Sigmoid colon (tissue), 7 donors: ENCODE results near the gene NTRK1. TPM values are rescaled to one million over a fixed set of nuclear protein-coding genes. Genes with fewer than 3 reads are reported as not detected.

Source experiments
- DNase-seq: peaks from one replicate; pipeline ENCODE4 v3.0.0-alpha.2; 2019
- H3K27ac ChIP-seq, 4 donors: fragments of 200-600 bp; sonication (generic); one replicate each; pipeline ENCODE4 v1.5.1; 2016 to 2019; ENCODE audit warnings: mild to moderate bottlenecking in 1 of 4
- H3K27me3 ChIP-seq, 3 donors: fragments of 200-600 bp; sonication (generic); one replicate each; pipeline ENCODE4 v1.5.1; 2019; ENCODE audit warnings: mild to moderate bottlenecking in 1 of 3
- H3K36me3 ChIP-seq, 4 donors: fragments of 200-600 bp; sonication (generic); one replicate each; pipeline ENCODE4 v1.5.1; 2016 to 2019
- H3K4me1 ChIP-seq, 4 donors: fragments of 200-600 bp; sonication (generic); one replicate each; pipeline ENCODE4 v1.5.1; 2017 to 2019
- H3K4me3 ChIP-seq, 4 donors: fragments of 200-600 bp; sonication (generic); one replicate each; pipeline ENCODE4 v1.5.1; 2017 to 2019; ENCODE audit warnings: mild to moderate bottlenecking in 2 of 4, moderate library complexity in 1 of 4
- H3K9me3 ChIP-seq, 4 donors: fragments of 200-600 bp in 3 of 4; sonication (generic) in 3 of 4; one replicate each; pipeline versions ENCODE4 v1.5.1 to v1.6.1; 2013 to 2019
- EP300 ChIP-seq, 4 donors: sonication (generic); formaldehyde crosslinking; IDR thresholded peaks; one replicate each; pipeline ENCODE4 v1.6.1; 2017; ENCODE audit warnings: antibody characterized with exemption in 4 of 4
- POLR2A ChIP-seq, 2 donors: fragments of 450-650 bp; IDR thresholded peaks; one replicate each; pipeline ENCODE4 v1.6.1; 2016; ENCODE audit warnings: antibody characterized with exemption in 2 of 2, mild to moderate bottlenecking in 2 of 2, moderate library complexity in 2 of 2
- POLR2AphosphoS5 ChIP-seq, 4 donors: sonication (generic); formaldehyde crosslinking; IDR thresholded peaks; one replicate each; pipeline ENCODE4 v1.6.1; 2017; ENCODE audit warnings: antibody characterized with exemption in 4 of 4
- WGBS, 2 donors: extraction: QIAGEN DNeasy Blood & Tissue Kit; methylation state at CpG; one replicate each; pipeline ENCODE4 v1.1.7; 2013; 5-methylcytosine and 5-hydroxymethylcytosine counted together
- intact Hi-C: fragments of 100-400 bp; cut with DNase I; formaldehyde crosslinking; loops from one replicate; pipeline ENCODE4 v1.15.1; 2023
- polyA plus RNA-seq, 3 donors: library from polyadenylated mRNA; stranded (reverse); fragments of 200-250 nt; gene quantifications; one replicate each; pipeline ENCODE4 v1.2.3, GENCODE V29; 2013
- total RNA-seq, 4 donors: library from RNA; depleted of rRNA; stranded (reverse); fragments of >200 nt; gene quantifications; one replicate each; pipeline ENCODE4 v1.1.0, GENCODE V29; 2016
- TF ChIP-seq, protein P1 (sequence below), 4 experiments: fragments of 450-650 bp in 3 of 4; fragments of 200-600 bp in 1 of 4; IDR thresholded peaks; one replicate each; pipeline ENCODE4 v1.5.1; 2016 to 2019; ENCODE audit warnings: antibody characterized with exemption in 4 of 4, mild to moderate bottlenecking in 3 of 4, moderate library complexity in 2 of 4
- donor health status: healthy with polysubstance abuse.
- donor health status: Bipolar disorder and iron deficiency.
- donor health status: healthy.

Gene NTRK1
- total and polyA plus RNA-seq, 7 donors, result 0.42 to 4.9 (median 2.0) TPM; not detected in 1

DNA sequence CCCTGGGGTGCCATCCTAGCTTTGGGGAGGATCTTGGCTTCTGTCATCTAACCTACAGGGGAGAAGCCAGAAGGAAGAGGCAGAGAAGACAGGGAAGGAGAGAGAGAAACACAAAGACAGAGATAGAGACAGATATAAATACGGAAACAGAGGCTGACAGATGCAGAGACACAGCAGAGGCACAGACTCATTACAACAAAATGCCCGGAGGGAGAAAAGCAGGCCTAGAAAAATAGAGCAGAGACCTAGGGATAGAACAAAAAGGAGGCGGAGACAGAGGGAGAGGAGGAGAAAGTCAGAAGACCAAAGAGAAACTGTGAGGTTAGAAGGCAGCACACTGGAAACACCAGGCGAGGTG is 34.8 kb downstream of the NTRK1 start:
- TF ChIP-seq, protein P1, sequence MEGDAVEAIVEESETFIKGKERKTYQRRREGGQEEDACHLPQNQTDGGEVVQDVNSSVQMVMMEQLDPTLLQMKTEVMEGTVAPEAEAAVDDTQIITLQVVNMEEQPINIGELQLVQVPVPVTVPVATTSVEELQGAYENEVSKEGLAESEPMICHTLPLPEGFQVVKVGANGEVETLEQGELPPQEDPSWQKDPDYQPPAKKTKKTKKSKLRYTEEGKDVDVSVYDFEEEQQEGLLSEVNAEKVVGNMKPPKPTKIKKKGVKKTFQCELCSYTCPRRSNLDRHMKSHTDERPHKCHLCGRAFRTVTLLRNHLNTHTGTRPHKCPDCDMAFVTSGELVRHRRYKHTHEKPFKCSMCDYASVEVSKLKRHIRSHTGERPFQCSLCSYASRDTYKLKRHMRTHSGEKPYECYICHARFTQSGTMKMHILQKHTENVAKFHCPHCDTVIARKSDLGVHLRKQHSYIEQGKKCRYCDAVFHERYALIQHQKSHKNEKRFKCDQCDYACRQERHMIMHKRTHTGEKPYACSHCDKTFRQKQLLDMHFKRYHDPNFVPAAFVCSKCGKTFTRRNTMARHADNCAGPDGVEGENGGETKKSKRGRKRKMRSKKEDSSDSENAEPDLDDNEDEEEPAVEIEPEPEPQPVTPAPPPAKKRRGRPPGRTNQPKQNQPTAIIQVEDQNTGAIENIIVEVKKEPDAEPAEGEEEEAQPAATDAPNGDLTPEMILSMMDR (IDR thresholded peaks at IDR 0.05), result no peak
- TF ChIP-seq POLR2A (IDR thresholded peaks at IDR 0.05) (no peak), POLR2AphosphoS5 (IDR thresholded peaks at IDR 0.05) (no peak), EP300 (IDR thresholded peaks at IDR 0.05) (no peak)
- DNase-seq, result no peak
- 79 to 82% methylated on average over 4 of the region's 4 CpGs for WGBS, 2 donors
- intact Hi-C loops, result loop anchor here (10.0 kb wide), 1 partner anchor 191 kb away; the partner anchor contains the start of gene CRABP2
- H3K4me1 ChIP-seq, result peaks cover 0 to 38% (median 15%) of the 10 kb centered on the region in 4 donors
- H3K4me3 ChIP-seq, result peak overlapping the region in 1 of 4 donors; percentile 1
- peak overlapping the region; percentile 72 to 83 (median 77) for H3K27ac ChIP-seq
- no peaks in the 10 kb centered on the region for H3K36me3 ChIP-seq
- H3K27me3 ChIP-seq, result peaks cover 18 to 41% (median 22%) of the 10 kb centered on the region in 3 donors
- no peaks in the 10 kb centered on the region for H3K9me3 ChIP-seq

DNA sequence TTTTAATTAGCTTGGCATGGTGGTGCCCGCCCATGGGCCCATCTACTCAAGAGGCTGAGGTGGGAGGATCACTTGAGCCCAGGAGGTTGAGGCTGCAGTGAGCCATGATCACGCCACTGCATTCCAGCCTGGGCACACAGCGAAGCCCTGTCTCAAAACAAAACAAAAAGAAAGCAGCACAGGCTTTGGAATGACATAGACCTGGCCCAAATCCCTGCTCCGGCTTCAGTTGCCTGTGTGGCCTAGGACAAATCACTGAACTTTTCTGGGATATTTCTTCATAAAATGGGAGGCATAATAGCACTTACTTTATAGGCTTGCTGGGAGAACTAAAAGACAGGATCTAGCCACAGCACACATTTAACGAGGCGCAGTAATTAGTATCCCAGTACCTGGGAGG is 35.3 kb downstream of the NTRK1 start:
- intact Hi-C loops, result loop anchor here (10.0 kb wide), 1 partner anchor 191 kb away; the partner anchor contains the start of gene CRABP2
- no peak for DNase-seq
- Histone ChIP-seq H3K27ac (peak overlapping the region; percentile 8 to 83 (median 75)), H3K27me3 (peaks cover 18 to 41% (median 22%) of the 10 kb centered on the region in 3 donors), H3K9me3 (no peaks in the 10 kb centered on the region), H3K36me3 (no peaks in the 10 kb centered on the region), H3K4me1 (peaks cover 0 to 38% (median 15%) of the 10 kb centered on the region in 4 donors), H3K4me3 (peak overlapping the region in 1 of 4 donors; percentile 1)
- TF ChIP-seq, protein P1 (IDR thresholded peaks at IDR 0.05), result no peak
- no peak for TF ChIP-seq EP300 (IDR thresholded peaks at IDR 0.05)
- WGBS, 2 donors, result 89 to 92% methylated on average over 6 of the region's 6 CpGs

DNA sequence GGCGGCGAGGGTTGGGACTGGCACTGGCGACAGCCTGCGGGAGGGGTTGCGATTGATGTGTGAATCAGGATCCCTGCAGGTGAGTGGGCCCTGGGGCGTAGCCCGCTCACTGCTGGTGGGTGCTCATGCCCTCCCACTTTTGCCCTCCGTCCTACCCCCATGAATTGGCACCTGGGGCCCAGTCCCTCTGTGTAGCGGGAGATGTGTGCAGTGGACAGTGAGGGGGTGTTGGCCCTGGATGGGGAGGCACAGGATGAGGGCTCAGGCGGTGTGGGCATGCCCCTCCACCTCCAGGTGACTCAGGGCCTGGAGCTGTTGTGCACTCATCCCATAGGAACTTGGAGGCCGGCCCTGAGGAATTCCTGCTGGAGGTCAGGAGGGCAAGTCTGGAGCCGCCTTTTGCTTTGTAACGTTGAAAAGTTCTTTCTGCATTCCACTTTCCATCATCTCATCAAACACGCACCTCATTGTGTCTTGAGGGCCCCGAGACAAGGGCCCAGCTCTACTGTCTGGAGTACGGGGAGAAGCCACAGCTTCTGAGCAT is 35.9 kb downstream of the NTRK1 start:
- Histone ChIP-seq H3K27ac (peak overlapping the region; percentile 8 to 78 (median 68)), H3K4me3 (no peak overlapping the region), H3K4me1 (peaks cover 0 to 38% (median 15%) of the 10 kb centered on the region in 4 donors), H3K27me3 (peaks cover 18 to 41% (median 22%) of the 10 kb centered on the region in 3 donors), H3K36me3 (no peaks in the 10 kb centered on the region), H3K9me3 (no peaks in the 10 kb centered on the region)
- TF ChIP-seq POLR2A (IDR thresholded peaks at IDR 0.05) (no peak), EP300 (IDR thresholded peaks at IDR 0.05) (no peak), POLR2AphosphoS5 (IDR thresholded peaks at IDR 0.05) (peak in 1 of 4 donors; percentile 34)
- TF ChIP-seq, protein P1 (IDR thresholded peaks at IDR 0.05), result no peak
- no peak for DNase-seq
- WGBS, 2 donors, result 87% methylated on average over 16 of the region's 16 CpGs
- intact Hi-C loops, result loop anchor here (10.0 kb wide), 1 partner anchor 192 kb away; the partner anchor contains the start of gene CRABP2

DNA sequence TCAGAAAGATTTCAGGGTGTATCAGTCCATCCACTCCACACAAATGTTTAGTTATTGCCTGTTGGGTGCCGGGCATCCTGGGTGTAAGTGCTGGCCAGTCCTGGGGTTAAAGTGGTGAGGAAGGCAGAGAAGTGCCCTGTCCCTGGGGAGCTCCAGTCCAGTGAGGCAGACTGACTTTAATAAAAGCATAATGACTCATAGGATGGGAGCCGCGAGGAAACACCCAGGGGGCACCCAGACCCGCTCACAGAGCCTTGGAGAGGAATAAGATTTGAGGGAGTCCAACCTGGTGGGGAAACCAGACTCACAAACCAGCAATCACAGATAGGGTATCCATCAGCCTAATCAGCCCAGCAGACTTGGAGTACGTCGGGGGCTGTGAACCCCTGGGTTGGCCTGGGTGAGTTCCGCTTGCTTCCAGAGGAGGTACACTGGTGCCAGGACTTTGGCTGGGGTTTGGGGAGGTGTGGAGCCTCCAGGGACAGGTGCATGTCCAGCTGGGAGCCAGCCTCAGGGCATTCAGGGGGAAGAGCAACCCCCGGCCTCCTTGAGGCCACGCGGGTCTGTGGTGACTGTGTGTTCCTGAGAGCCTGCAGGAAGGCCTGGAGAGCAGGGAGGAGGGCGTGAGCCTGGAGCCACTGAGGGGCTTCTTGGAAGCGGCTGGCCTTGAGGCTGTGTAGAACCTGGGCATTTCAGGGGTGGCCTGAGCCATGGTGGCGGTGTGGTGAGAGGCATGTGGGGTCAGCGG is 36.6 kb downstream of the NTRK1 start:
- Histone ChIP-seq H3K27ac (peak overlapping the region; percentile 30 to 78 (median 68)), H3K9me3 (no peaks in the 10 kb centered on the region), H3K27me3 (peaks cover 18 to 41% (median 22%) of the 10 kb centered on the region in 3 donors), H3K4me3 (no peak overlapping the region), H3K4me1 (peaks cover 0 to 38% (median 15%) of the 10 kb centered on the region in 4 donors), H3K36me3 (no peaks in the 10 kb centered on the region)
- 81 to 83% methylated on average over 14 of the region's 14 CpGs for WGBS, 2 donors
- no peak for DNase-seq
- TF ChIP-seq POLR2AphosphoS5 (IDR thresholded peaks at IDR 0.05) (no peak), POLR2A (IDR thresholded peaks at IDR 0.05) (no peak), EP300 (IDR thresholded peaks at IDR 0.05) (no peak)
- TF ChIP-seq, protein P1 (IDR thresholded peaks at IDR 0.05), result no peak
- intact Hi-C loops, result loop anchor here (10.0 kb wide), 1 partner anchor 192 kb away; the partner anchor contains the start of gene CRABP2
